GM21526 (cell line): ENCODE measurements around the gene CRLF1.
"Not testable (repeated sequence)": the region's sequence is repeated elsewhere in the genome, so short reads cannot be mapped to it uniquely, and the experiment has no call there.

Source experiments
- ATAC-seq: cut with Tn5 transposase; IDR thresholded peaks from one replicate; pipeline ENCODE4 v1.9.1; 2021; ENCODE audit warnings: moderate library complexity; ENCODE audit not compliant: unreplicated experiment, low FRiP score

CRLF1 gene

GRCh38 chr19:18594096-18594823 lies 12.3 kb downstream of the CRLF1 start:
- peak; percentile 48 for ATAC-seq

GRCh38 chr19:18593367-18594095 lies 13.1 kb downstream of the CRLF1 start:
- ATAC-seq: no peak

- not testable (repeated sequence) for ATAC-seq
Observed at GRCh38 chr19:18592732-18593131, 13.9 kb downstream of the CRLF1 start.

- no peak for ATAC-seq
Observed at GRCh38 chr19:18591735-18592385, 14.7 kb downstream of the CRLF1 start.

- ATAC-seq: no peak
Observed at GRCh38 chr19:18590273-18591272, 16.0 kb downstream of the CRLF1 start.

- peak; percentile 31 for ATAC-seq
Observed at GRCh38 chr19:18589380-18590272, 17.0 kb downstream of the CRLF1 start.

- ATAC-seq: peak; percentile 55
Observed at GRCh38 chr19:18588611-18589379, 17.8 kb downstream of the CRLF1 start, which contains the start of gene REX1BD. REX1BD (plus strand) TSS chr19:18588798; CDS start chr19:18588802, 4 bp downstream.

- peak; percentile 5 for ATAC-seq
Observed at GRCh38 chr19:18587962-18588610, 18.5 kb downstream of the CRLF1 start.

GRCh38 chr19:18587561-18587960 lies 19.0 kb downstream of the CRLF1 start:
- ATAC-seq: no peak

GRCh38 chr19:18586306-18586705 lies 20.3 kb downstream of the CRLF1 start:
- no peak for ATAC-seq

- ATAC-seq: no peak
Observed at GRCh38 chr19:18580311-18580710, 26.3 kb downstream of the CRLF1 start.

- ATAC-seq: no peak
Observed at GRCh38 chr19:18577365-18577914, 29.2 kb downstream of the CRLF1 start.

- no peak for ATAC-seq
Observed at GRCh38 chr19:18576383-18576782, 30.2 kb downstream of the CRLF1 start.

GRCh38 chr19:18574691-18575291 lies 31.8 kb downstream of the CRLF1 start:
- ATAC-seq: no peak

GRCh38 chr19:18571564-18572344 lies 34.8 kb downstream of the CRLF1 start, which contains the start of gene UBA52:
UBA52 (plus strand) TSS chr19:18571857; CDS start chr19:18573301, 1,444 bp downstream.
- ATAC-seq: peak; percentile 75

- no peak for ATAC-seq
Observed at GRCh38 chr19:18568367-18568766, 38.2 kb downstream of the CRLF1 start.
